Measurements from ENCODE around the gene VPS51. TPM values are rescaled to one million over a fixed set of nuclear protein-coding genes. Genes with fewer than 3 reads are reported as not detected.

The VPS51 gene
- total and polyA plus RNA-seq, 12 donors = 28.0 to 269 (median 146) TPM

DNA sequence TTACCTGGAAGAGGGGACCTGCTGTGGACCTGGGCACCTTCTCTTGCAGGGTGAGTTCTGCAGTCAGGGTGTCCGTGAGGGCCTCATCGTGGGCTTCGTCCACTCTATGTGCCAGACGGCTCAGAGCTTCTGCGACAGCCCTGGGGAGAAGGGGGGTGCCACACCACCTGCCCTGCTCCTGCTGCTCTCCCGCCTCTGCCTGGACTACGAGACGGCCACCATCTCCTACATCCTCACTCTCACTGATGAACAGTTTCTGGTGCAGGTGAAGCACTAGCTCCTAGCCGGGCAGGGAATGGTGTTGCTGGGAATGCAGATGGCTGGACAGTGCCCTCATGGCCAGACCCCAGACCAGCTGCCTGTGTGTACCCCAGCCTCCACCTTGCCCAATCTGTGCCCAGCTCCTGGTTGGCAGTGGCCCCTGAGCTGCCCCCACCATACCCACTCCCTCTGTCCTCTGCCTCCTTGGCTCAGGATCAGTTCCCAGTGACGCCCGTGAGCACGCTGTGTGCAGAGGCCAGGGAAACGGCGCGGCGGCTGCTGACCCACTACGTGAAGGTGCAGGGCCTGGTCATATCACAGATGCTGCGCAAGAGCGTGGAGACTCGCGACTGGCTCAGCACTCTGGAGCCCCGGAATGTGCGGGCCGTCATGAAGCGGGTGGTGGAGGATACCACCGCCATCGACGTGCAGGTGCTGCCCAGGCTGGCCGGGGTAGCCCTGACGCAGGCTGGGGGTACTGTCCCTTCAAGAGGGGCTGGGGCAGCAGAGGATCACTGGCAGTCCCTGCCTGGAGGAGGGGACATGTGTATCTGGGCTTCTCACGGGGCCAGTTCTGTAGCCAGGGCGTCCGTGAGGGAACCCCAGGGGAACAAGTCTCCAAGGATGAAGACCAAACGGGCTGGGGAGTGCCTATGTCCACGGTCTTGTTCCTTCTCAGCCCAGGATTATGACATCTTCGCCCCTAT lies 13.5 kb downstream of the VPS51 start:
- 87 to 94% (median 88%) methylated on average over 22 to 36 of the region's 36 CpGs for WGBS, 4 donors
- Histone ChIP-seq H3K9me3 (replicated peaks in 1 of 3) (no peaks in the 10 kb centered on the region), H3K4me3 (no peak overlapping the region), H3K36me3 (replicated peaks in 1 of 2) (peaks cover 0 to 28% of the 10 kb centered on the region in 2 donors), H3K27ac (peak overlapping the region in 2 of 5 donors; percentile 23 to 87), H3K4me1 (replicated peaks in 1 of 2) (peaks cover 42 to 44% of the 10 kb centered on the region in 2 donors), H3K27me3 (no peaks in the 10 kb centered on the region)
- TF ChIP-seq POLR2A (IDR thresholded peaks at IDR 0.05) = no peak
- TF ChIP-seq, protein P1, sequence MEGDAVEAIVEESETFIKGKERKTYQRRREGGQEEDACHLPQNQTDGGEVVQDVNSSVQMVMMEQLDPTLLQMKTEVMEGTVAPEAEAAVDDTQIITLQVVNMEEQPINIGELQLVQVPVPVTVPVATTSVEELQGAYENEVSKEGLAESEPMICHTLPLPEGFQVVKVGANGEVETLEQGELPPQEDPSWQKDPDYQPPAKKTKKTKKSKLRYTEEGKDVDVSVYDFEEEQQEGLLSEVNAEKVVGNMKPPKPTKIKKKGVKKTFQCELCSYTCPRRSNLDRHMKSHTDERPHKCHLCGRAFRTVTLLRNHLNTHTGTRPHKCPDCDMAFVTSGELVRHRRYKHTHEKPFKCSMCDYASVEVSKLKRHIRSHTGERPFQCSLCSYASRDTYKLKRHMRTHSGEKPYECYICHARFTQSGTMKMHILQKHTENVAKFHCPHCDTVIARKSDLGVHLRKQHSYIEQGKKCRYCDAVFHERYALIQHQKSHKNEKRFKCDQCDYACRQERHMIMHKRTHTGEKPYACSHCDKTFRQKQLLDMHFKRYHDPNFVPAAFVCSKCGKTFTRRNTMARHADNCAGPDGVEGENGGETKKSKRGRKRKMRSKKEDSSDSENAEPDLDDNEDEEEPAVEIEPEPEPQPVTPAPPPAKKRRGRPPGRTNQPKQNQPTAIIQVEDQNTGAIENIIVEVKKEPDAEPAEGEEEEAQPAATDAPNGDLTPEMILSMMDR (IDR thresholded peaks at IDR 0.05) = no peak
- peak in 1 of 7 donors; percentile 23 for DNase-seq
- intact Hi-C loops (cut with DNase I) = no loop called here

DNA sequence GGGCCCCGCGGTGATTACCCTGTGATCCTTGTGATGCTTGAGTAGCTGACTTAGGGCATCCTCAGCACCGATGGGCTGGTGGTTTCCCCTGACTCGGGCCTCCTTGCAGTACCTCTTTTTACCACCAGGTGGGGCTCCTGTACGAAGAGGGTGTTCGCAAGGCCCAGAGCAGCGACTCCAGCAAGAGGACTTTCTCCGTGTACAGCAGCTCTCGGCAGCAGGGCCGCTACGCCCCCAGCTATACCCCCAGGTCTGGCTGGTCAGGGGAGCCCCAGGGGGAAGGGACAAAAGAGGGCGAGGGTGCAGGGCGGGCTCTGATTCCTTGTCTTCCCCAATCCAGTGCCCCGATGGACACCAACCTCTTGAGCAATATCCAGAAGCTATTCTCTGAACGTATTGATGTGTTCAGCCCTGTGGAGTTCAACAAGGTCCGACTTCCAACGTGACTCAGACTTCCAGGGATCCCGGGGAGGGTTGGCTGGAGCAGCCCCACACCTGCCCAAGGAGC lies 14.4 kb downstream of the VPS51 start:
- DNase-seq = peak; percentile 85 to 97 (median 91)
- TF ChIP-seq, protein P1 (IDR thresholded peaks at IDR 0.05) = peak; percentile 98 to 100 (median 98)
- peak; percentile 9 to 70 for TF ChIP-seq POLR2A (IDR thresholded peaks at IDR 0.05)
- H3K27me3 ChIP-seq = no peaks in the 10 kb centered on the region
- peaks cover 0 to 33% of the 10 kb centered on the region in 2 donors for H3K36me3 ChIP-seq (replicated peaks in 1 of 2)
- no peaks in the 10 kb centered on the region for H3K9me3 ChIP-seq (replicated peaks in 1 of 3)
- intact Hi-C loops (cut with DNase I) = no loop called here
- H3K4me1 ChIP-seq (replicated peaks in 1 of 2) = peaks cover 38 to 47% of the 10 kb centered on the region in 2 donors
- H3K4me3 ChIP-seq = no peak overlapping the region
- peak overlapping the region in 4 of 5 donors; percentile 69 to 89 (median 83) for H3K27ac ChIP-seq
- WGBS, 4 donors = 6 to 12% (median 9%) methylated on average over 14 to 18 of the region's 18 CpGs

- TF ChIP-seq POLR2A (IDR thresholded peaks at IDR 0.05) = no peak
- TF ChIP-seq, protein P1 (IDR thresholded peaks at IDR 0.05) = peak in 1 of 6 experiments; percentile 17
- DNase-seq = no peak
- Histone ChIP-seq H3K27me3 (no peaks in the 10 kb centered on the region), H3K27ac (peak overlapping the region in 4 of 5 donors; percentile 69 to 89 (median 83)), H3K4me3 (peak overlapping the region in 1 of 4 donors; percentile 75), H3K4me1 (replicated peaks in 1 of 2) (peaks cover 44 to 55% of the 10 kb centered on the region in 2 donors), H3K36me3 (replicated peaks in 1 of 2) (peaks cover 0 to 41% of the 10 kb centered on the region in 2 donors), H3K9me3 (replicated peaks in 1 of 3) (no peaks in the 10 kb centered on the region)
- 55 to 72% (median 60%) methylated on average over 8 to 31 of the region's 31 CpGs for WGBS, 4 donors
- intact Hi-C loops (cut with DNase I) = no loop called here
Observed at GRCh38 chr11:65111159-65111743, 15.2 kb downstream of the VPS51 start.

All from adrenal gland (tissue), 12 donors.